CD4-positive, alpha-beta T cell treated with Interleukin-4 for 4 hours (primary cell): Measurements from ENCODE around the gene DAZAP2.
"Not testable (repeated sequence)": the region's sequence is repeated elsewhere in the genome, so short reads cannot be mapped to it uniquely, and the experiment has no call there.

Experiments used
- DNase-seq: peaks from one replicate; pipeline ENCODE4 v3.0.0-alpha.2; 2020

Gene DAZAP2

GRCh38 chr12:51253276-51253675, 14.7 kb downstream of the DAZAP2 start:
- DNase-seq = no peak

DNA sequence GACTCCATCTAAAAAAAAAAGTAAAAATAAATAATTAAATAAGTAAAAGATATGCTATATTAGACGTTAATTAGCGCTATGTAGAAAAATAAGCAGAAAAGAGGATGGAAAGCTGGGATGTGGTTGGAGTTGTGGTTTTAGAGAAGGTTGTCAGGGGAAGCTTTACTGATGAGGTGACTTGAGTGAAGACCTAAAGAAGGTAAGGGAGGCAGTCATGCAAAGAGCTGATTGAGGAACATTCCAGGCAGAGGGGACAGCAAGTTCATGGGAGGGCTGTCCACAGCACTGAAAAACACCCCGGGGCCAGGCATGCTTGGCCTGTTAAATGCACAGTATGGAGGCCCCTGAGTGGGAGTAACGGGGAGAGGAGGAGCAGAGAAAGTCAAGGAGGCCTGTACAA, 15.9 kb downstream of the DAZAP2 start:
- no peak for DNase-seq

DNA sequence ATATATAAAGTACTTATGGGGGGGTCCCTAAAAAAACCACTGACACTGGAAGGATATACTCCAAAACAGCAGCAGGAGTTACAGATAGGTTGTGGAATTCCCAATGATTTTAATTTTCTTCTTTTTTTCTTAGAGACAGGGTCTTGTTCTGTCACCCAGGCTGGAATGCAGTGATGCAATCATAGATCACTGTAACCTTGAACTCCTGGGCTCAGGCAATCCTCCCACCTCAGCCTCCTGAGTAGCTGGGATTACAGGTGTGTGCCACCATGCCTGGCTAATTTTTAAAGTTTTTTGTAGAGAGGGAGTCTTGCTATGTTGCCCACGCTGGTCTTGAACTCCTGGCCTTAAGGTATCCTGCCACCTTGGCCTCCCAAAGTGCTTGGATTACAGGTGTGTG, 21.0 kb downstream of the DAZAP2 start:
- DNase-seq = not testable (repeated sequence)

DNA sequence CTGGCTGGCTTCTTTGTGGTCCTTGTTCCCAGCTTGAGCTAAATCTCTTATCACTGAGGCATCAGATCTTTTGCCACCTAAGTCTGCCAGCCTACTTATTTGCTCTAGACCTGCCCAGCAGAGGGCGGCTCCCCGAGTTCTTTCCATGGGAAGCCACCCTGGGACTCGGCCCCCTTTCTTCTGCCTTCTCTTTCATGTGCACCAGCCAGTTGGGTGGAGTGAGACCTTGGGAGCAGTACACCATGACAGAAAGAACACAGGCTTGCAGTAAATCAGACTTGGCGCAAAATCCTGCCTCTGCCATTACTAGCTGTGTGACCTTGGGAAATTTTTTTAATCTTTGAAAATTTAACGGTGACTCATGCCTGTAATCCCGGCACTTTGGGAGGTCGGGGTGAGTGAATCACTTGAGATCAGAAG, 24.1 kb downstream of the DAZAP2 start:
- DNase-seq = peak; percentile 29

DNA sequence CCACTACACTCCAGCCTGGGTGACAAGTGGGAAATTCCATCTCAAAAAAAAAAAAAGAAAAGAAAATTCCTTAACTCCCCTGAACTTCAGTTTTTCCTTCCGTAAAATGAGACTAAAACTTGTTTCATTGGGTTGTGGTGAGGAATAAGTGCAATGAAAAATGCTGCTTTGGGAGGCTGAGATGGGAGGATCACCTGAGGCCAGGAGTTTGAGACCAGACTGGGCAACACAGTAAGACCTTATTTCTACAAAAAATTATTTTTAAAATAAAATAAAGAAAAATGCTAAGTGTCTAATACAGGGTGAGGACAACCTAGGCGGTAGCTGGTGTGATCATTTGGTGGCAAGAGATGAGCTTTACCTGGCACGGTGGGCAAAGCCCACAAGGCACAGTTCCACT, 24.7 kb downstream of the DAZAP2 start:
- no peak for DNase-seq

GRCh38 chr12:51264297-51264696, 25.7 kb downstream of the DAZAP2 start:
- DNase-seq = no peak

DNA sequence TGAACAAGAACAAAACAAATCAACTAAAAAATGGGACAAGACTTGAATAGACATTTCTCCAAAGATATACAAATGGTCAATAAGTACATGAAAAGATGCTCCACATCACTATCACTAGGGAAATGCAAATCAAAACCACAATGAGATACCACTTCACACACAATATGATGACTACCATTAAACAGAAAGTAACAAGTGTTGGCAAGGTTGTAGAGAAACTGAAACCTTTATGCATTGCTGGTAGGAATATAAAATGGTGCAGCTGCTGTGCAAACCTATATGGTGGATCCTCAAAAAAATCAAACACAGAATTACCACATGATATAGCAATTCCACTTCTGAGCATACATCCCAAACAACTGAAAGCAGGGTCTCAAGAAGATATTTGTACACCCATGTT, 26.4 kb downstream of the DAZAP2 start:
- DNase-seq = peak; percentile 61

DNA sequence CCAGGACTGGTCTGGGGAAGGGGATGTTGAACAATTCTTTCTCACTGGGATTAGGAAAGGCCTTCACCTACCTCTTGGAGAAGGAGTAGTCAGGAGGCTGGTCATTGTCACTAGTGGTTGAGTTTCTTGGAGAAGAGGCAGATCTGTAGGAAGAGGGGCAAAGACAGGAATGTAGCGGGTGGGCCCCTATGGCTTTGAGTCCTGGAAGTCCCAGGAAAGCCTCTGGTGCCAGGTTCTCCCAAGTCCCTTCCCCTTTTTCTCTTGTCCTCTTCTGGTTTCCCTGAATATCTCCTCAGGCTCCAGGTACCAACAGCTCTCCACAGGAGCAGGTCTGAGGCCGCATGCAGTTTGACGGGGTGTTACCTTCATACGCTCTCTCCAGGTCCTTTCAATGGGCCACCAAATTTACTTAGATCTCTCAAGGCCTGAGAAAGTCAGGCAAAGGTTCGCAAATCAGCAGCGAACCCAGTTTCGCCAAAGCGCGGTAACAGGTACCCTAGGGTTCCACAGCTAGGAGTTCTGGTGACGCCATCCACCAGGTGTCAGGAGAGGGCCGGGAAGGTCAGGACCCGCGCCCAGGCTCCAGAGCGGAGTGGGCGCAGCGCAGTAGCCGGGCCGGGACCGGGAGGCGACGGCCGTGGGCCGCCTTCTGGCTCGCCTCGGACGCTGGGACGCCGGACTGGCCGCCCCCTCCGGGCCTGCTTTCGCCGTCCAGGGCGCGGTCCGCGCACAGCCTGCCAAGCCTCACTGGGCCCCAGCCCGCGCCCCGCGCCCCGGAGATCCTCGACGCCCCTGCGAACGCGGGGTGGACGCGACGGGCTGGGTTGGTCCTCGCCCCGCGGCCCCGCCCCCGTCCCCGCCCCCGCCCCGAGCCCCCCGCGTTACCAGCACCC, 30.8 kb downstream of the DAZAP2 start:
- DNase-seq = peak; percentile 60

- DNase-seq = peak; percentile 33
These were observed 31.7 kb downstream of the DAZAP2 start, which contains the start of gene SMAGP for GRCh38 chr12:51270067-51270950. Gene SMAGP, minus strand, starts transcription at chr12:51270415. Its CDS starts 1,137 bp downstream, at chr12:51269278.

DNA sequence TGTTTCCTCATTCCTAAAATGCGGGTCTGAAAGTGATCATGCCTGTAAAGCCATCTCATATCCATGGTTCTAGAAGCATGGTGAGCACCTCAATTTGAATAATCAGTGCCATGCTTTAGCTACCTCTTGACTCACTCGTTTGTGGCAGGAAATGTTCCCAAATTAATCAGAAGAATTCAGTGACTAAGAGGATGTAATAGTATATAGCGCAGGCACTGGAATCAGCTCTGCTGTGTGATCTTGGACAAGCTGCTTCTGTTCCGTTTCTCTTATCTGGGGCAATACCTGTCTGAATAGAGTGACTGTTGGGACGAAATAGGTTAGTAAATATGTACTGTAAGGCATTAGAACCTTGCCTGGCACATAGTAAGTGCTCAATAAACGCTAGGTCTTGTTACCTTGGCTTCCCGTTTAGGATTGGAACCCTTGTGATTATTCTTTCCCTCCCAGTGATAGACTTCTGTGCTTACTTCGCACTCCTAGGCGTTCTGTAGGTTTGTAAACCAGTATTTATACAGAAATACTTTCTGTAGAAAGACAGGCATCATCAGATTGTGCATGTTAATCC, 32.4 kb downstream of the DAZAP2 start:
- no peak for DNase-seq

GRCh38 chr12:51272810-51273209, 34.2 kb downstream of the DAZAP2 start:
- DNase-seq = not testable (repeated sequence)

- DNase-seq = no peak
These were observed 36.5 kb downstream of the DAZAP2 start for GRCh38 chr12:51275088-51275487.

GRCh38 chr12:51281202-51281924, 42.7 kb downstream of the DAZAP2 start:
- DNase-seq = no peak

DNA sequence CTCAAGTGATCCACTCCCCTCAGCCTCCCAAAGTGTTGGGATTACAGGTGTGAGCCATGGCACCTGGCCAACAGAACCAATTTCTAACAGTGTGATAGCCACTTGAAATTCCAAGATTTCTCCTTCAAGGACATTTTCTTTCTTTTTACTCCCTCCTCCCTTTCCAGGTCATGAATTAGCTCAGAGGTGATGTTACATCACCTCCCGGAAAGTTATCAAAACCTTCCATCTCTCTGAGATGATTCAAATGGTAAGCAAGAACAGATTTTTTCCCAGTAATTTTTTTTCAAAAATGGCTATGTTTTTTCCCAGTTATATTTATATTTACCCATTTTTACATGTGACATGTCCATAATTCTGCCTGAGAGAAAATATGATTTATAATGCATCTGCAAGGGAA, 47.2 kb downstream of the DAZAP2 start:
- DNase-seq = no peak

GRCh38 chr12:51291603-51292513, 53.2 kb downstream of the DAZAP2 start:
- DNase-seq = peak; percentile 8
